ENCODE measurements around the gene PIK3C3.

Gene PIK3C3

GRCh38 chr18:42126586-42126985, 171.6 kb downstream of the PIK3C3 start:
- DNase-seq (ENCODE audit: low read depth in 2 of 2): no peak

GRCh38 chr18:42131066-42131929, 176.3 kb downstream of the PIK3C3 start:
- DNase-seq (ENCODE audit: low read depth in 2 of 2): no peak

GRCh38 chr18:42131930-42132244, 176.9 kb downstream of the PIK3C3 start:
- DNase-seq (ENCODE audit: low read depth in 2 of 2): no peak

Measured in stimulated activated CD8-positive, alpha-beta memory T cell treated with anti-CD3 and anti-CD28 coated beads, Interleukin-15, amount 100 ng/mL, for 48 hours (primary cell).